SW 1271 (cell line): ENCODE data around the gene TPPP3.
A peak's percentile ranks its signal among the peaks of the same experiment; 100 is the strongest.
"Not testable (repeated sequence)": the region's sequence is repeated elsewhere in the genome, so short reads cannot be mapped to it uniquely, and the experiment has no call there.

Source experiments
- DNase-seq, 2 experiments: peaks; one replicate each; lab custom pipeline; 2025; lab: John Stamatoyannopoulos, UW

TPPP3 gene

DNA sequence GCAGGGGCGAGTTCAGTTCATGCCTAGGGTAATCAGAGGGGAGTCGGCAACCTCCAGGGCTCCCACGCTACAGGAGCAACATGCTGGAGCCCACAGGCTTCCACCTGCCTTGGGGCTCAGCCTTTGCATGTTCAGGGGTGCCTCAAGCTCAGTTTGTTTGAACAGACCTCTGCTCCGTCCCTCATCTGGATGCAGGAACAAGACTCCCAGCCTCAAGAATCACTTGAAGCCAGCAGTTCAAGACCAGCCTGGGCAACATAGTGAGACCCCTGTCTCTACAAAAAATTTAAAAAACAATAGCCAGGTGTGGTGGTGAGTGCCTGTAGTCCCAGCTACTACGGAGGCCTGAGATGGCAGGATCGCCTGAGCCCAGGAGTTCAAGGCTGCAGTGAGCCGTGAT lies 32.7 kb upstream of the TPPP3 start:
- DNase-seq: no peak

GRCh38 chr16:67425580-67425979 lies 32.3 kb upstream of the TPPP3 start:
- DNase-seq: no peak

DNA sequence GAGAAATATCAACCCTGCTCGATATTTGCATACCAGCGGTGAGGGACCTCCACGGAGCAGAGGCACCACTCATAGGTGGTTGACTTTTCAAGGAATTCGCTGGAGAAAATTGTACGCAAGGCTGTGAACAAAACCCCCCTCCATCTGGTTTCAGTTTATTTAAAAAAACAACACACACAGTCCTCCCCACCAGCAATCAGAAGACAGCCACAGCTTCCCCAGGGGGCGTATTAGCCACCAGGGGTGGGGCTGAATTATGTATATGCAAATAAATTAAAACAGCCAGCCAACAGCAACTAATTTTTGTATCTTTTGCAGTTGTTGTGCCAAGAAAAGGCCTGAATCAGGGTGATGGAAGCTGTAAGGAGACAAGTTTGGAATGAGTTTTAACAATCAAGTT lies 31.8 kb upstream of the TPPP3 start:
- no peak for DNase-seq

GRCh38 chr16:67424261-67424615 lies 30.9 kb upstream of the TPPP3 start:
- DNase-seq: no peak

DNA sequence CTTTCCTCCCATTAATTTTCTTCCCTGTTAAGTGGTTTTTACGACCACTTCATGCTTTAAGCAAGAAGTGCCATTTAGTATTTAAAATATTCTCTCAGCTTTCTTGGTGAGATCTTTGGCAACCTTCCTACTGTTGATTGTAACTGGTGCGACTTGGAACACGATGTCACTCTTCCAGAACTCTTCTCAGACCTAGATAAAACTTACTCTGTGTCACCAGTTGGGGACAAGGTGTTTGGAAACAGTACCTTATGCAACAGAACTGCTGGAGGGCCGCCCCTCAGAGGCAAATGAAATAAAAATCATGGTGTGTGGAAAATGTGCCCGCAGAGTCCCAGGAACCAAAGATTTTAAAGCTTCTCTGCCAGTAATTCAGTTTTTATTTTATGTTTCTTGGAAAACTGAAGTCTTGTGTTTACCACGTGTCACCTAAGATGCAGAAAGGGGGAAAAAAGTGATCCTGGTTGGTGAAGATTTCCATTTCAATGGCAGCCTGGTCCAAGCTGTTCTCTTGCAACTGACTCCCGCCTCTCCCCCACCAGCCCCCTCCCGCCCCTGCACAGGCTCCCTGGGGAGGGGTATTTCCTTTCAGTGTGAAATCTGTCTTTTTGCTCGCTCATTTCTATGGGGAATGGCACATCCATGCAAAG lies 30.4 kb upstream of the TPPP3 start:
- no peak for DNase-seq

DNA sequence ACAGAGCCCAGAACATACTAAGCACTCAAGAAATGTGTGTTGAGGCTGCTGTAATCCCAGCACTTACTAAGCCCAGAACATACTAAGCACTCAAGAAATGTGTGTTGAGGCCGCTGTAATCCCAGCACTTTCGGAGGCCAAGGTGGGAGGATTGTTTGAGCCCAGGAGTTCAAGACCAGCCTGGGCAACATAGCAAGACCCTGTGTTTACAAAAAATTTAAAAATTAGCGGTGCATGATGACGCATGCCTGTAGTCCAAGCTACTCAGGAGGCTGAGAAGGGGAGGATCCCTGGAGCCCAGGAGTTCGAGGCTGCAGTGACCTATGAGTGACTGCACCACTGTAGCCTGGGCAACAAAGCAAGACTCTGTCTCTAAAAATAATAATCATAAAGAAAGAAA lies 29.7 kb upstream of the TPPP3 start:
- DNase-seq: no peak

DNA sequence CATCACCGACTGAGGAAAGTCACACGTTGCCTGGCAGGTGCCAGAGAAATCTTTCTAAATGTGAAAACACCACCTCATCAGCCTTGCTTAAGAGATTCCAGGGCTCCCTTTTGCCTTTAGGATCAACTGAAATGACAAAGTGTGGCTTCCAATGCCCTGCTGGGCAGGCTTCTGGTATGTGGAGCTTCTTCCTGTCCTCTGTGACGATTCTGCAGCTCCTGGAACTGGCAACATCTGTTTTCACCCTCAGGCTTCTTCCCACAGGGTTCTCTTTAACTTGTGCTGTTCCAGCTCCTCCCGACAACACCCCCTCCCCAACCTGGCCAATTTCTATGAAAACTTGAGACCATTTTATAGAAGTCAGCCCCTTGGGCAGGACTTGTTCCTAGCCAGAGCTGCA lies 27.7 kb upstream of the TPPP3 start:
- no peak for DNase-seq

DNA sequence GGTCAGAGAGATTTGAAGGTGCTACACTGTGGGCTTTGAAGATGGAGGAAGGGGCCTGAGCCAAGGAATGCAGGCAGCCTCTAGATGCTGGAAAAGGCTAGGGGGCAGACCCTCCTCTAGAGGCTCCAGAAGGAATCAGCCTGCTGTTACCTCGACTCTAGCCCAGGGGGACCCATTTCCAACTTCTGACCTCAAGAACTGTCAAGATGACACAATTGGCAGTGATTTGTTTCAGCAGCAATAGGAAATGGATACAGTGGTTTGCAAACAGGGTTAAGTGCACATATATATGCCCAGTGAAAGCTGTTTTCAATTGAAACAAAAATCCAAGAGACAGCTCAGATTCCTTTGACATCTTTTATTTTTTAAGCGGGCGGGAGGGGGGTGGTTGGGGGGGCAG lies 26.6 kb upstream of the TPPP3 start:
- no peak for DNase-seq

DNA sequence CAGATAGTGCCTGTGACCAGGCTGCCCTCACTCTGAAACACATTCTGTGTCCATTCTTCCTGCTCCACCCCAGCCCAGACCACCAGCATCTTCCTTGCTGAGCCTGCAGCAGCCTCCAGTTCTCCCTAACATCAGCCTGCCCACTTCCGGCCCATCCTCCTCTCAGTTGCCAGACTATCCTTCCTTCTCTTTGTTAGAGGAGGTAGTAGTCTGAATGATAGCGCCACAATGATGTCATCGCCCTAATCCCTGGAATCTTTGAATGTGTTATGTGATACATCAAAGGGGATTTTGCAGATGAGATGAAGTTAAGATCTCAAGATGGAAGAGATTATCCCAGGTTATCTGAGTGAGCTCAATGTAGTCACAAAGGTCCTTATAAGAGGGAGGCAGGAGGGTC lies 26.2 kb upstream of the TPPP3 start:
- DNase-seq: no peak

- DNase-seq: no peak
Measured at GRCh38 chr16:67417333-67418061, 24.2 kb upstream of the TPPP3 start.

DNA sequence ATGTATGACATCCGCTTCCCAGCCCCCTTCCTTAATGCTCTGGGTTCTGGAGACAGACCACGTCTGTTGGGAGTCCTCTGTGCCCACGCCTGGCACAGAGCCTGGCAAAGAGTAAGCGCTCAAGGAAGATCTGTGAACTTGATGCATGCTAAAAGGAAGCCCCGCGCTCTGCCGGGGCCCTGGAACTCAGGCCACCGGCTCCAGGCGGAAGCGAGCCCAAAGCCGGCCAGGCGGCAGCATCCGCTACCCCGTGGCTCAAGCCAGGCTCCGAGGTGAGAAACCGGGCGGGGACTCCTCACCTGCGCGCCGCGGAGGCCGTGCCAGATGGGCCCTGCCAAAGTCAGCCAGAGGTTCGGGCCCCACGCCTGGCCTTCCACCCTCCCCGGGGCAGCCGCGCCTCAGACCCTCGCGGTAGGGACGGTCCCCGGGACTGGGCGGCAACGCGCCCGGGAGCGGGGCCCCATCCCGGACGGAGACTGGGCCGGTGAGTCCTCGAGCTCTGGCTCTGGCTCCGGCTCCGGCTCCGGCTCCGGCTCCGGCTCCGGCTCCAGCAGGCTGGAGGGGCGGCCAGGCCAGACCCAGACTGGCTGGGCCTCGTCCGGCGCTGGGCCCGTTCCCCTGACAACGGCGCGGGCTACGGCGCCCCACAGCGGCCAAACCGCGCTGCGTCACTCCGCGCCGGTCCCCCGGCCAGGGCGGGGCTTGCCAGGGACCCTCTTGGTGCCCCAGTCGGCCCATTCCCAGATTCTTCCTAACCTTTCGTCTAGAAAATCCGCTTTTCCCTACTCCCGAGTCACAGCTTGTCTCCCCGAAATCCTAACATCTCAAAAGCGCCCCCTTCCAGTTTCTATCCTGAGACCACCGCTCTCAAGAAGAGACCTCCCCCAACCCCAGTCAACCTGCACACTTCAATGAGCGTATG lies 22.8 kb upstream of the TPPP3 start, which contains the start of gene ZDHHC1:
Gene ZDHHC1 (minus strand): TSS at position 606 of the 922 bp plus-strand sequence. CDS start 8,702 bp downstream, outside the sequence.
- DNase-seq: peak; percentile 28 to 53

DNA sequence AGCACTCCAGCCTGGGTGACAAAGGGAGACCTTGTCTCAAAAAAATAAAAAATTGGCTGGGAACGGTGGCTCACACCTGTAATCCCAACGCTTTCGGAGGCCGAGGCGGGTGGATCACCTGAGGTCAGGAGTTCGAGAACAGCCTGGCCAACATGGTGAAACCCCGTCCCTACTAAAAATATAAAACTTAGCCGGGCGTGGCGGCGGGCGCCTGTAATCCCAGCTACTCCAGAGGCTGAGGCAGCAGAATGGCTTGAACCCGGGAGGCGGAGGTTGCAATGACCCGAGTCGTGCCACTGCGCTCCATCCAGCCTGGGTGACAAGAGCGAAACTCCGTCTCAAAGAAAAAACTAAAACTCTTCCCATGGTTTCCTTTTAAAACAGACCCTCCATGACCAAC lies 22.1 kb upstream of the TPPP3 start:
- DNase-seq: not testable (repeated sequence)

GRCh38 chr16:67413978-67414911 lies 20.9 kb upstream of the TPPP3 start:
- no peak for DNase-seq

DNA sequence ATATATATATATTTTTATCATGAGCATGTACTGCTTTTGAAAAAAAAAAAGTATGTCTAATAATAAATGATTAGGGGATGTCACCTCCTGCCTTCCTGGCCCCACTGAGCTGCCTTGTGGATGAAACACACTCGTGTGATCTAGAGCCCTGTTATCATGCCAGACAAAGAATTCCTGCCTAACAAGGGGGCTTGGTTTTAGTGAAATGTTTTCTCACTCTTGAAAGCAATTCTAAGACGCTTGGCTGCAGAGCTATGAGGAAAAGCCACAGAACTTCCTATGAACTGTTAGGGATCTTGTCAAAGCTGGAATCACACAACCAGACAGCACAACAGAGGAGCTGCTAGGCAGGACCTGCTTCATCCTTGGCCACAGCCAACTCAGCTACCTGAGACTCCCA lies 19.0 kb upstream of the TPPP3 start:
- DNase-seq: no peak

DNA sequence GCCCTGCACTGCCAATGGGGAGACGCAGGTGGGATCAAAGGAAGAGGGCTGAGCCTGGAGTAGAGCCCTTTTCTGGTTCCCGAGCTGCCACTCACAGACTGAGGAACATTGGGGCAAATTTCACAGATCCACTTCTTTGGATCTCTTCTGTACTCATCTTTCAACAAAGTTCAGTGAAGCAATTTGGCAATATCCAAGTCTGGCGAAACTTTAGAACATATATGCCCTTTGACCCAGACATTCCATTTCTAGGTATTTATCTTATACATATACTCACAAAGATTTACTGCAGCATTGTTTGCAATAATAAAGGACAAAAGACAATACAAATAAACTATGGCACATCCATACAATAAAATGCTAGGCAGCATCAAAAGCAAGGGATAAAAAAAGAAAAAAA lies 18.0 kb upstream of the TPPP3 start:
- DNase-seq: no peak

DNA sequence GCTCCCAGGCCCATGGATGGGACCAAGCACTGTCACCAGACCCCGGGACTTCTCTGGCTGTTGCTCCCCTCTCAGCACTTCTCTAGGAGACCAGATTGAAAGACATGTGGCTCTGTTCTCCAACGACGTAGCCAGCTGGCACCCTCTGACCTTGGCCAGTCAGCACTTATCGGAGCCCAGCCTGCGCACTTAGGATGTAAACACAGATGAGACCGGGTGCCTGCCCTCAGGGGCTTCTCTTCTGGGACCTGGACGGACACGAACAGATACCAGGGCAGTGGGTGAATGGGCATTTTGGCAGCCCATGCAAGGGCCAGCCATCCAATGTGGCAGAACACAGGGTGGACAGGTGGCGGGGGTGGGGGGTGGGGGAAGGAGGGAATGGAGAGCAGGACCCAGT lies 16.3 kb upstream of the TPPP3 start:
- DNase-seq: no peak

GRCh38 chr16:67407788-67408452 lies 14.6 kb upstream of the TPPP3 start:
- DNase-seq: no peak

GRCh38 chr16:67407176-67407787 lies 14.0 kb upstream of the TPPP3 start:
- no peak for DNase-seq

DNA sequence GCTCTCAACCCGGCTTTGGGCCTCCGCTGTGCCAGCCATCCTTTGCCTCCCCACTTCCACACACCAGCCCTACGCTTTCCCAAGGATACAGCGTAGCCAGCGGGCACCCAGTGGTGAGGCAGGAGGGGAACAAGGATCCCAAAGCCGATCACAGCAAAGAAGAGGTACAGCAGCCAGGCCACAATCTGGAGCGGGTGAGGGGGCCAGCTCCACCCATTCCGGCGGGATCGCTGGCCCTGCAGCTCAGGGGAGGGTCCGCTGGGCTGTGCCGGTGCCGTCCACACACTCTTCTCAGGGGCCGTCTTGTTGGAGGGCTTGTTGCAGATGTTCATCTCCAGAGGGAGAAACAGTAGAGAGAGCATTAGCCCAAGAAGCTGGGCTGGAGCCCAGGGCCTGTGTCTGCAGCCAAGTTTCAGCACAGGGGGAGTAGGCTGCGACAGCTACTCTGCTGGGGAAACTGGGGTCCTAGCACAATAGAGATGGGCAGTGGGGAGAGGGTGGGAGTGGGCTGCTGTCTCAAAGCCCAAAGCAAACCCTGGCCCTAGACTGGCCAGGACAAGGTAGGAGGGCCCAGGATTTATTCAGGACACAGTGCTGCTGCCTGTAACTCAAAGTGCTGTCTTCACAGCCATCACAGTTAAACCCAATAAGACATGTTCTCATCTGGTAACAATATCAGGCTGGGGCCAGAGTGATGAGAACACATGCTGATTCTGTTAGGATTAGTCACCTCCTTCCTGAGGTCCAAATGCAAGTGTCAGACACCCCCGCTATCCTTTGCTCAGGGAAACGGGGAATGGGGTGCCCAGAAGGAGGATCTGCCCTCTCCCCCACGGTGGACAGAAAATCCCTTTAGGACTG lies 13.0 kb upstream of the TPPP3 start:
- peak in 1 of 2 experiments; percentile 9 for DNase-seq

DNA sequence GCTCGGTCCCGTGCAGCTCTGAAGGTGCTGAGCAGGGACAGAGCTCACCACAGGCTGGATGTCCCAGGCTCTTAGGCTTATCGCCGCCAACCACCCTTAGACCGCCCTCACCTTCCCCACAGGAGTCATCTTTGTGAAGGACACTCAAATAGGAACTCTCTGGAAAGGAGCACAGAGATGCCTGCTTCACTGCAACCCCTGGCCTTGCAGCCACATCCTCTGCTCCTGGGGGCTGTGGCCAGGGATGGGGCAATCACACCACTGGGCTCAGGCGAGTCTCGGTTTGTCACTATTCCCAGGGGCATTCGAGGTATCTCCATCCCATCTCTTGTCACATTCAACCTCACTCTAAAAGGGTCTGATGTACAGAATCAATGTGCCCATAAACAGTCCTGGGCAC lies 12.0 kb upstream of the TPPP3 start:
- no peak for DNase-seq
